Mammary epithelial cell (primary cell): Measurements from ENCODE around the gene CDH13.

Experiments used
- EZH2 ChIP-seq: IDR thresholded peaks from 2 replicates; pipeline ENCODE4 v1.6.1; 2012; ENCODE audit warnings: low read length, inconsistent platforms, borderline replicate concordance
- TF ChIP-seq, protein P1 (sequence below), 2 donors: IDR thresholded peaks in 1 of 2; conservative IDR thresholded peaks in 1 of 2; 2 replicates each; pipeline ENCODE4 v1.5.1; 2011 to 2012; ENCODE audit warnings: inconsistent platforms in 2 of 2, low read length in 2 of 2, mild to moderate bottlenecking in 2 of 2, control low read depth in 1 of 2, low read depth in 1 of 2; ENCODE audit not compliant: insufficient read depth in 1 of 2; ENCODE audit errors: extremely low read depth in 1 of 2

DNA sequence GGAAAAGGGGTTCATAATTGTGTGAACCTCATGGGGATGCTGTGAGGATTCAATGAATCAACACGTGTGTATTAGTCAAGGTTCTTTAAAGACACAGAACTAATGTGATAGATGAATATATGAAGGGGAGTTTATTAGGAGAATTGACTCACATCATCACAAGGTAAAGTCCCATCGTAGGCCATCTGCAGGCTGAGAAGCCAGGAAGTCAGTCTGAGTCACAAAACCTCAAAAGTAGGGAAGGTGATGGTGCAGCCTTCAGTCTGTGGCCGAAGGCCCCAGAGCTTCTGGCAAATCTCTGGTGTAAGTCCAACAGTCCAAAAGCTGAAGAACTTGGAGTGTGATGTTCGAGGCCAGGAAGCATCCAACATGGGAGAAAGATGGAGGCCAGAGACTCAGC lies 413.4 kb downstream of the CDH13 start:
- TF ChIP-seq, protein P1, sequence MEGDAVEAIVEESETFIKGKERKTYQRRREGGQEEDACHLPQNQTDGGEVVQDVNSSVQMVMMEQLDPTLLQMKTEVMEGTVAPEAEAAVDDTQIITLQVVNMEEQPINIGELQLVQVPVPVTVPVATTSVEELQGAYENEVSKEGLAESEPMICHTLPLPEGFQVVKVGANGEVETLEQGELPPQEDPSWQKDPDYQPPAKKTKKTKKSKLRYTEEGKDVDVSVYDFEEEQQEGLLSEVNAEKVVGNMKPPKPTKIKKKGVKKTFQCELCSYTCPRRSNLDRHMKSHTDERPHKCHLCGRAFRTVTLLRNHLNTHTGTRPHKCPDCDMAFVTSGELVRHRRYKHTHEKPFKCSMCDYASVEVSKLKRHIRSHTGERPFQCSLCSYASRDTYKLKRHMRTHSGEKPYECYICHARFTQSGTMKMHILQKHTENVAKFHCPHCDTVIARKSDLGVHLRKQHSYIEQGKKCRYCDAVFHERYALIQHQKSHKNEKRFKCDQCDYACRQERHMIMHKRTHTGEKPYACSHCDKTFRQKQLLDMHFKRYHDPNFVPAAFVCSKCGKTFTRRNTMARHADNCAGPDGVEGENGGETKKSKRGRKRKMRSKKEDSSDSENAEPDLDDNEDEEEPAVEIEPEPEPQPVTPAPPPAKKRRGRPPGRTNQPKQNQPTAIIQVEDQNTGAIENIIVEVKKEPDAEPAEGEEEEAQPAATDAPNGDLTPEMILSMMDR (conservative IDR thresholded peaks at IDR 0.05 in 1 of 2, IDR thresholded peaks at IDR 0.05 in 1 of 2; ENCODE audit: extremely low read depth in 1 of 2, insufficient read depth in 1 of 2, low read depth in 1 of 2, low read length in 2 of 2) = no peak
- no peak for TF ChIP-seq EZH2
